Stomach (tissue), 4 donors: Measurements from ENCODE around the gene TIA1.

Source experiments
- EP300 ChIP-seq: sonication (generic); formaldehyde crosslinking; IDR thresholded peaks from one replicate; pipeline ENCODE4 v1.6.1; 2017; ENCODE audit warnings: antibody characterized with exemption
- POLR2A ChIP-seq, 4 donors: fragments of 450-650 bp; IDR thresholded peaks; one replicate each; pipeline ENCODE4 v1.6.1; 2016; ENCODE audit warnings: antibody characterized with exemption in 4 of 4, control low read depth in 2 of 4, mild to moderate bottlenecking in 1 of 4, moderate library complexity in 1 of 4
- POLR2AphosphoS5 ChIP-seq, 3 donors: sonication (generic); formaldehyde crosslinking; IDR thresholded peaks; one replicate each; pipeline ENCODE4 v1.6.1; 2016; ENCODE audit warnings: antibody characterized with exemption in 3 of 3
- TF ChIP-seq, protein P1 (sequence below), 7 experiments: fragments of 450-650 bp in 4 of 7; fragments of 200-600 bp in 3 of 7; sonication (generic) in 3 of 7; IDR thresholded peaks; one replicate each; pipeline ENCODE4 v1.5.1; 2016 to 2019; ENCODE audit warnings: antibody characterized with exemption in 7 of 7, control low read depth in 2 of 7, mild to moderate bottlenecking in 1 of 7

DNA sequence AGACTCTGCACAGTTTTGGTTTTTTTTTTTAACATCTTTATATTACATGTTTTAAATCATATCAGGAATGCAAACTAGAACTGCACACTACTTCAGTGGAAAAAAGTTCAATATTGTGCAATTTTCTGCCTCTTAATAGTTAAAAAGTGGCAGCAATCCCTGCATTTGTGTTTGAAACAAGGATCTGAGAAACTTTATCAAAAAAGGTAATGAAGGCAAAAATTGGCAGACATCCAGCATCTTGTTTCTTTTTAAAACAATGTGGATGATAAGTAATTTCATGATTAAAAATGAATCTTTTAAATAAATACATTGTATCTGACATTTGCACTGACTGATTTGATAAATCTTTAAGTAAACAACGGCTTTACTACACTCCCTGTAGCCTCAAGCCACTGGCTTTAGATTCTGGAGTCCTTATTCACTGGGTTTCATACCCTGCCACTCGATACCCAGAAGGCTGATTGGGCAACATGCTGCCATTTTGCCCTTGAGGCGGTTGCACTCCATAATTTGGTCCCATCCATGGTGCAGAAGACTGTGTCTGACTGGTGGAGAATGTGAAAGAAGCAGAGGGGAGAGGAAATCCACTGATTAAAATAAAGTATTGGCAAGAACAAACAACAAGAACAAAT lies 36.0 kb downstream of the TIA1 start:
- TF ChIP-seq, protein P1, sequence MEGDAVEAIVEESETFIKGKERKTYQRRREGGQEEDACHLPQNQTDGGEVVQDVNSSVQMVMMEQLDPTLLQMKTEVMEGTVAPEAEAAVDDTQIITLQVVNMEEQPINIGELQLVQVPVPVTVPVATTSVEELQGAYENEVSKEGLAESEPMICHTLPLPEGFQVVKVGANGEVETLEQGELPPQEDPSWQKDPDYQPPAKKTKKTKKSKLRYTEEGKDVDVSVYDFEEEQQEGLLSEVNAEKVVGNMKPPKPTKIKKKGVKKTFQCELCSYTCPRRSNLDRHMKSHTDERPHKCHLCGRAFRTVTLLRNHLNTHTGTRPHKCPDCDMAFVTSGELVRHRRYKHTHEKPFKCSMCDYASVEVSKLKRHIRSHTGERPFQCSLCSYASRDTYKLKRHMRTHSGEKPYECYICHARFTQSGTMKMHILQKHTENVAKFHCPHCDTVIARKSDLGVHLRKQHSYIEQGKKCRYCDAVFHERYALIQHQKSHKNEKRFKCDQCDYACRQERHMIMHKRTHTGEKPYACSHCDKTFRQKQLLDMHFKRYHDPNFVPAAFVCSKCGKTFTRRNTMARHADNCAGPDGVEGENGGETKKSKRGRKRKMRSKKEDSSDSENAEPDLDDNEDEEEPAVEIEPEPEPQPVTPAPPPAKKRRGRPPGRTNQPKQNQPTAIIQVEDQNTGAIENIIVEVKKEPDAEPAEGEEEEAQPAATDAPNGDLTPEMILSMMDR (IDR thresholded peaks at IDR 0.05), result no peak
- TF ChIP-seq POLR2AphosphoS5 (IDR thresholded peaks at IDR 0.05), result no peak
- no peak for TF ChIP-seq POLR2A (IDR thresholded peaks at IDR 0.05)
- TF ChIP-seq EP300, result no peak
